GM12801 (cell line): ENCODE results near the gene SLC6A17.

Source experiments
- CTCF ChIP-seq: IDR thresholded peaks from one replicate; pipeline ENCODE4 v1.5.1; 2011; ENCODE audit warnings: control low read depth; ENCODE audit not compliant: insufficient read length; ENCODE audit errors: extremely low read depth

The SLC6A17 gene

GRCh38 chr1:110153407-110153950 lies 3.2 kb downstream of the SLC6A17 start:
- TF ChIP-seq CTCF: no peak

- TF ChIP-seq CTCF: no peak
Measured at GRCh38 chr1:110155878-110156522, 5.7 kb downstream of the SLC6A17 start.

- no peak for TF ChIP-seq CTCF
Measured at GRCh38 chr1:110158261-110158660, 8.0 kb downstream of the SLC6A17 start.

GRCh38 chr1:110159168-110159567 lies 8.9 kb downstream of the SLC6A17 start:
- no peak for TF ChIP-seq CTCF

- no peak for TF ChIP-seq CTCF
Measured at GRCh38 chr1:110160538-110161100, 10.3 kb downstream of the SLC6A17 start.

GRCh38 chr1:110161165-110161564 lies 10.9 kb downstream of the SLC6A17 start:
- TF ChIP-seq CTCF: no peak

GRCh38 chr1:110161849-110162248 lies 11.6 kb downstream of the SLC6A17 start:
- no peak for TF ChIP-seq CTCF
